NCI-H128 (cell line): ENCODE measurements around the gene RPTOR.
A peak's percentile ranks its signal among the peaks of the same experiment; 100 is the strongest.
"Not testable (repeated sequence)": the region's sequence is repeated elsewhere in the genome, so short reads cannot be mapped to it uniquely, and the experiment has no call there.

ENCODE experiments used
- DNase-seq: peaks from one replicate; lab custom pipeline; 2025; ENCODE audit not compliant: unreplicated experiment; lab: John Stamatoyannopoulos, UW

RPTOR gene, protein sequence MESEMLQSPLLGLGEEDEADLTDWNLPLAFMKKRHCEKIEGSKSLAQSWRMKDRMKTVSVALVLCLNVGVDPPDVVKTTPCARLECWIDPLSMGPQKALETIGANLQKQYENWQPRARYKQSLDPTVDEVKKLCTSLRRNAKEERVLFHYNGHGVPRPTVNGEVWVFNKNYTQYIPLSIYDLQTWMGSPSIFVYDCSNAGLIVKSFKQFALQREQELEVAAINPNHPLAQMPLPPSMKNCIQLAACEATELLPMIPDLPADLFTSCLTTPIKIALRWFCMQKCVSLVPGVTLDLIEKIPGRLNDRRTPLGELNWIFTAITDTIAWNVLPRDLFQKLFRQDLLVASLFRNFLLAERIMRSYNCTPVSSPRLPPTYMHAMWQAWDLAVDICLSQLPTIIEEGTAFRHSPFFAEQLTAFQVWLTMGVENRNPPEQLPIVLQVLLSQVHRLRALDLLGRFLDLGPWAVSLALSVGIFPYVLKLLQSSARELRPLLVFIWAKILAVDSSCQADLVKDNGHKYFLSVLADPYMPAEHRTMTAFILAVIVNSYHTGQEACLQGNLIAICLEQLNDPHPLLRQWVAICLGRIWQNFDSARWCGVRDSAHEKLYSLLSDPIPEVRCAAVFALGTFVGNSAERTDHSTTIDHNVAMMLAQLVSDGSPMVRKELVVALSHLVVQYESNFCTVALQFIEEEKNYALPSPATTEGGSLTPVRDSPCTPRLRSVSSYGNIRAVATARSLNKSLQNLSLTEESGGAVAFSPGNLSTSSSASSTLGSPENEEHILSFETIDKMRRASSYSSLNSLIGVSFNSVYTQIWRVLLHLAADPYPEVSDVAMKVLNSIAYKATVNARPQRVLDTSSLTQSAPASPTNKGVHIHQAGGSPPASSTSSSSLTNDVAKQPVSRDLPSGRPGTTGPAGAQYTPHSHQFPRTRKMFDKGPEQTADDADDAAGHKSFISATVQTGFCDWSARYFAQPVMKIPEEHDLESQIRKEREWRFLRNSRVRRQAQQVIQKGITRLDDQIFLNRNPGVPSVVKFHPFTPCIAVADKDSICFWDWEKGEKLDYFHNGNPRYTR (N-terminal part only)

GRCh38 chr17:80544655-80545498 lies at the start of gene RPTOR:
Gene RPTOR (plus strand): TSS chr17:80544838. CDS start chr17:80545630, 792 bp downstream.
- DNase-seq: peak; percentile 78

DNA sequence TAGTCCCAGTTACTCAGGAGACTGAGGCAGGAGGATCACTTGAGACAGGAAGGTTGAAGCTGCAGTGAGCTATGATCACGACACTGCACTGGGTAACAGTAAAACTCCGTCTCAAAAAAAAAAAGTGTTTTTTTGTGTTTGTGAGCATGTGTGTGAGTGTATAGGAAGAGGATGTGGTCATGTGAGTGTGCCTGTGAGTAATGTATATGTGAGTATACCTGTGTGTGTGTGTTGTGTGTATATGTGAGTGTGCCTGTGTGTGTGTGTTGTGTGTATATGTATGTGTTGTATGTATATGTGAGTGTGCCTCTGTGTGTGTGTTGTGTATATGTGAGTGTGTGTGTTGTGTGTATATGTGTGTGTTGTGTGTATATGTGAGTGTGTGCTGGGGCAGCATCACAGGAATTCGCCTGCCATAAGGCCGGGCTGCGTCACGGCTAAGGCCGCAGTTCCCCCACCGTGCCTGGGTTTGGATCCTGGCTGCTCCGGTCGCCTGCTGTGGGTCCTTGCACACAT lies 46.9 kb upstream of the RPTOR start:
- DNase-seq: no peak

GRCh38 chr17:80498242-80498919 lies 46.3 kb upstream of the RPTOR start:
- DNase-seq: no peak

- DNase-seq: no peak
Observed at GRCh38 chr17:80498920-80499410, 45.7 kb upstream of the RPTOR start.

DNA sequence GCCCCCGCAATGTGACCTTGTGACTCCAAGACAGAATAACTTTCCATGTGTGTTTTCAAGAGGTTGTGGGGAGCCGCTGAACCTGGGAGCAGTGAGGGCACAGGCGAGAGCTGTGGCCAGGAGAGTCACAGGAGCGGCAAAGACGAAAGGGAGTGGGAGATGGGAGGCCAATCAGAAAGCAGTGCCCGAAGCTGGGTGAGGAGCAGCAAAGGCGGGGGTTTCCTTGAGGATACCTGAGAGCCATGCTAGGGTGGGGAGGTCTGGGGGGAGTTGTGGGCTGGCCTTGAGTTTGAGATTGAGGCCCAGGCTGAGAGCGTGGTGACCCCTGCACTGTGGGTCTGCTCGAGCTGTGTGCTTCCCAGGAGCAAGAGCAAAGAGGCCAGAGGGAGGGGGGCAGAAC lies 45.1 kb upstream of the RPTOR start:
- DNase-seq: no peak

DNA sequence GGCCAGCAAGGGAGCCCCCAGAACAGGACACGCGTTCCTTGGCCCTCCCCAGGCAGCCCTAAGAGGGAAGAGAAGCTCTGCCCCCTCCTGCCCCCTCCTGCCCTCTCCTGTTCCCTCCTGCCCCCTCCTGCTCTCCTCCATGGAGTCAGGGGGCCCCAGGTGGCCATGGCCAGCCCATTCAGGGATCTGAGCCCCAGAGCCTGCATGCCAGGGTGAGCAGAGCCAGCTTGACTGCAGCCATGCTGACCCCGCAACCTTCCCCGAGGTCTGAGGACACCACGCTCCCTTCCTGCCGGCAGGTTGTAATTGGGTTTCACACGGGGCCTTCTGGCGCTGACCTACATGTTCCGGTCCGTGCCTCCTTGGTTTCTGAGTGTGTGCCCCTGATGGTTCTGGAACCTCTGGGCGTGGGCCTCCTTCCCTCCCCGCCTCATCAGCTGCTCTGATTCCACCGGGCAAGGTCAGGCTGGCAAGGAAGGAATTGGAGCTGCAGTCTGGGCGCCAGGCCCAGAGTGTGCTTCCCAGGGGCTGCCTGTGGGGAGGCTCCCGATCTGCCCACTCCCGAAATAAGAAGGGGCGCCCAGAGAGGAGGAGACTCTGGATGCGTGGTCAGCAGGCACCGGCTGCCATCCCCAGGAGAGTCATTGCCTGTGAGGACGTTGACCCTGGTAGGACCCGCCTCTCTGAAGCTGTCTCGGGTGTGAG lies 44.5 kb upstream of the RPTOR start:
- no peak for DNase-seq

- no peak for DNase-seq
Observed at GRCh38 chr17:80501741-80502577, 42.7 kb upstream of the RPTOR start.

DNA sequence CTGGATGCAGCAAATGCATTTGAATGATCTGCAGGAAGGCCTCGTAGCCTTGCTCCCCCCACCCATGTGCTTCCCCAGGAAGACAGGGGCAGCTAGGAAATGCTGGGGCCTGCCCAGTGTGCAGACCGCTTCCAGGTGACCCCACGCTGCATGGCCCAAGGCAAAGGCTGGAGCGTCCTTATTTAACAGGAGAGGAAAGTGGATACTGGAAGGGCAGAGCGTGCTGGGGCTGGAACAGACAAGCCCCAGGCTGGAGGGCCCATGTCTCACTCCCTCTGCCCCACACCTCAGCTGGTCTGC lies 42.1 kb upstream of the RPTOR start:
- DNase-seq: no peak

DNA sequence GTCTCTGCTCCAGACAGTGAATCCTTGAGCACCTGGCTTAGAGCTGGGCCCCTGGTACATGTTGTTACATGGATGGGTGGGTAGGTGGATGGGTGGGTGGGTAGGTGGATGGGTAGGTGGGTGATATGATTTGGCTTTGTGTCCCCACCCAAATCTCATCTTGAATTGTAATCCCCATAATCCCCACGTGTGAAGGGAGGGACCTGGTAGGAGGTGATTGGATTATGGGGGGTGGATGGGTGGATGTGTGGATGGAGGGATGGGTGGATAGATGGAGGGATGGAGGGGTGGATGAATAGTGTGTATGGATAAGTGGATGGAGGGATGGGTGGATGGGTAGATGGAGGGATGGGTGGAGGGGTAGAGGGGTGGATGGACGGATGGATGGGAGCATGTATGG lies 41.6 kb upstream of the RPTOR start:
- no peak for DNase-seq

DNA sequence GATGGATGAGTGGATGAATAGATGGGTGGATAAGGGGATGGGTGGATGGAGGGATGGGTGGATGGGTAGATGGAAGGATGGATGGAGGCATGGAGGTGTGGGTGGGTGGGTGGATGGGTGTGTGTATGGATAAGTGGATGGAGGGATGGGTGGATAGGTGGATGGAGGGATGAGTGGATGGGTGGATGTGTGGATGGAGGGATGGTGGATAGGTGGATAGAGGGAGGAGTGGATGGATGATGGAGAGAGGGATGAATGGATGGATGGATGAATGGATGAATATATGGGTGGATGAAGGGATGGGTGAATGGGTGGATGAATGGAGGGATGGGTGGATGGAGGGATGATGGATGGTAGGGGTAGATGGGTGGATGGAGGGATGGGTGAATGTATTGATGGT lies 40.7 kb upstream of the RPTOR start:
- DNase-seq: no peak

DNA sequence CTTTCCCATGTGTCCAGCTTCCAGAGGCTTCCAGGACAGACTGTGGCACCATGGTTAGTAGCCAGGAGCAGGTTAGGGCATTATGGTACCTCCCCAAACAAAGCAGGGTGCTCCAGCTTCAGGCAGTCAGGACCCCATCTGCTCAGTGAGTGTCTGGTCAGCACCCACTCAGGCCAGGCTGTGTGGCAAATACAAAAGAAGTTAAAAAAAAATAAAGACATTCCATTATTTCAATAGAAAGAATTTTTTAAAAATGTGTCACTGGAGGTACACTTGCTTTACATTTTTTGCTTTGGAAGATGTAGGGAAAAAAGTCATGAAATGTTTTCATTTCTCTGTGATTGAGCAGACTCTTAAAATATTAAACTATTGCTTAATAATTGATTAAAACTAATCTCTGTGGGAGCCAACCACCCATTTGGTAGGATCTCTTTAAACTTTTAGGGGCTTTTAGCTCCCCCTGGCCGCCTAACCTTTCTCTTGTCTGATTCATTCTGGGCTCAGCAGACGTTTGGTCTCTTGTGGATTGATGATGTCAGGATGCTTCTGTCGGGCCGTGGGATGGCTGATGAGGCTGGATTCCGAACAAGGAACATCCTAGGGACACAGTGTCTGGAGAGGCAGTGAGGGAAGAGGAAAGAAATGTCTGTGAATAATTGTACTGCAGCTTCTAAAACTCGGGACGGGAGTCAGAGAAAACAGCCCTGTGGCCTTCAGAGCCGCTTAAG lies 39.8 kb upstream of the RPTOR start:
- DNase-seq: no peak

DNA sequence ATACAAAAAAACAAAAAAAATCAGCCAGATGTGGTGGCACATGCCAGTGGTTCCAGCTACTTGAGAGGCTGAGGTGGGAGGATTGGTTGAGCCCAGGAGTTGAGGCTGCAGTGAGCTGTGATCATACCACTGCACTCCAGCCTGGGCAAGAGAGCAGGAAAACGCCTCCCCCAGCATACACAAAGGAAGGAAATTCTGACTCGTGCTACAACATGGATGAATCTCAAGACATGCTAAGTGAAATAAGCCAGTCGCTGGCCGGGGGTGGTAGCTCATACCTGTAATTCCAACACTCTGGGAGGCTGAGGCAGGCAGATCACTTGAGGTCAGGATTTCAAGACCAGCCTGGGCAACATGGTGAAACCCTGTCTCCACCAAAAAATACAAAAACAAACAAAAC lies 37.5 kb upstream of the RPTOR start:
- DNase-seq: not testable (repeated sequence)

DNA sequence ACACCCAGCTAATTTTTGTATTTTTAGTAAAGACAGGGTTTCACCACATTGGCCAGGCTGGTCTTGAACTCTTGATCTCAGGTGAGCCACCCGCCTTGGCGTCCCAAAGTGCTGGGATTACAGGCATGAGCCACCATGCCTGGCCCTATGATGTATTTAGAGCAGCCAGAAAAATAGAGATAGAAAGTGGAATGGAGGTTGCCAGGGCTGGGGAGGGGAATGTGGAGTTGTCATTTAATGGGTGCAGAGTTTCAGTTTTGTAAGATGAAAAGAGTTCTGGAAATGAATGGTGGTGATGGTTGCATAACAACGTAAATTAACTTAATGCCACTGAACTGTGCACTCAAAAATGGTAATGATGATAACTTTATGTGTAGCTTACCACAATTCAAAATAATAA lies 36.7 kb upstream of the RPTOR start:
- no peak for DNase-seq

DNA sequence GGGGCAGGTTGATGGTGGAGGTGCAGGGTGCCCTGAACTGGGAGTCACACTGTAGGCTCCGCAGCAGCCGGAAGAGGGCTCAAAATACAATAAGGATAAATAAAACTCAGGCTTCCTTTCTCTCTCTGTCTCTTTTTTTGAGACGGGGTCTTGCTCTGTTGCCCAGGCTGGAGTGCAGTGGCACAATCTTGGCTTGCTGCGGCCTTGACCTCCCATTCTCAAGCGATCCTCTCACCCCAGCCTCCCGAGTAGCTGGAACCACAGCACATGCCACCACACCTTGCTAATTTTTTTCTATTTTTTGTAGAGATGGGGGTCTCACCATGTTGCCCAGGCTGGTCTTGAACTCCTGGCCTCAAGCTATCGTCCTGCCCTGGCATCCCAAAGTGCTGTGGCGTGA lies 35.3 kb upstream of the RPTOR start:
- DNase-seq: no peak

DNA sequence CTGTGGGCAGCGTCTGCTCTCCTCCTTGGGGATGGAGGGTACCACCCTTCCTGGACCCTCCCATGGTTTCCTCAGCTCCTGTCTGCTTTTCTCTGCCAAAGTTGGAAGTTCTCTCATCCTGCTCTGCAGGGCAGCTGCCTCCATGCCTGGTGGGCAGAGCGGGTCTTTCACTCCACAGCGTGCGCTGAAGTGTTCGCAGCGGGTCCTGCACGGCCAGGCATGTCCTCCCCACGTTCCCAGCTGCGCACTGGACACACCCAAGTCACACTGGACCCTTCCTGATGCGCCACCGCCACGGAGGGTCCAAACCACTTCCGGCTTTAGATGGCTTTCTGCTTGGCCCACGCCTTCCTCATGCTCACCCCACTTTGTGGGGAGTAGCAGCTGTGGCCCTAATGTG lies 34.5 kb upstream of the RPTOR start:
- no peak for DNase-seq

- DNase-seq: no peak
Observed at GRCh38 chr17:80510772-80511171, 33.9 kb upstream of the RPTOR start.

DNA sequence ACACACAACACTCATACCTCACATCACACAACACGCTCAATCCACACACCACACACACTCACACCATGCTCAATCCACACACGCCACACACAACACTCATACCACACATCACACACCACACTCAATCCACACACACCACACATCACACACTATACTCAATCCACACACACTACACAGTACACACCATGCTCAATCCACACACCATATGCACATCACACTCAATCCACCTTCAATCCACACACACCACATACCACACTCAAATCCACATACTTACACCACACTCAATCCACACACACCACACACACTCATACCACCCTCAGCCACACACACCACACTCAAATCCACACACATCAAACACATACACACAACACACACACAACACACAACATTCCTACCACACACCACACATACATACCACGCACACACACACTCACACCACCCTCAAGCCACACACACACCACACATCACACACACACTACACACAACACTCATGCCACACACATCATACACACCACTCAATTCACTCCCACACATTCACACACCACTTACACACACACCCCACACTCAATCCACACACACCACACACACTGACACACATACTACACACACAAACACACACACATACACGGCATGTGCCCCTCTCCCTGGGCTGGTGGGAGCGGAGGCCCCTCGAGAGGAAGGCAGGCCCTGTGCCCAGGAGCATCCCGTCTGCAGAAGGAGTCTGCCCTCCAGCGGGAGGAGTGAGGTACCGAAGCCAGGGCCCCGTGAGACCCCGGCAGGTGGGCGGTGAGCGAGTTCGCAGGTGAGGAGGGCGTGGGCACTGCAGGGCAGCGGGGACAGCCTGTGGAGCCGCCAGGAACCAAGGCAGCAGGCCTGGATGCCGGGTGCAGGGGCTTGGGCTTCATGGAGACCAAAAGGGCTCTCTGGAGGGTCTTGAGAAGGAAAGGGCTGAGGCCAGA lies 33.1 kb upstream of the RPTOR start:
- no peak for DNase-seq
